GM12874 (cell line): ENCODE results near the gene ZBTB25.

Source experiments
- TF ChIP-seq, protein P1 (sequence below): IDR thresholded peaks from 2 replicates; pipeline ENCODE4 v1.5.1; 2011; ENCODE audit warnings: low read depth, mild to moderate bottlenecking, control low read depth, low read length, moderate library complexity; ENCODE audit not compliant: insufficient read depth

Gene ZBTB25

DNA sequence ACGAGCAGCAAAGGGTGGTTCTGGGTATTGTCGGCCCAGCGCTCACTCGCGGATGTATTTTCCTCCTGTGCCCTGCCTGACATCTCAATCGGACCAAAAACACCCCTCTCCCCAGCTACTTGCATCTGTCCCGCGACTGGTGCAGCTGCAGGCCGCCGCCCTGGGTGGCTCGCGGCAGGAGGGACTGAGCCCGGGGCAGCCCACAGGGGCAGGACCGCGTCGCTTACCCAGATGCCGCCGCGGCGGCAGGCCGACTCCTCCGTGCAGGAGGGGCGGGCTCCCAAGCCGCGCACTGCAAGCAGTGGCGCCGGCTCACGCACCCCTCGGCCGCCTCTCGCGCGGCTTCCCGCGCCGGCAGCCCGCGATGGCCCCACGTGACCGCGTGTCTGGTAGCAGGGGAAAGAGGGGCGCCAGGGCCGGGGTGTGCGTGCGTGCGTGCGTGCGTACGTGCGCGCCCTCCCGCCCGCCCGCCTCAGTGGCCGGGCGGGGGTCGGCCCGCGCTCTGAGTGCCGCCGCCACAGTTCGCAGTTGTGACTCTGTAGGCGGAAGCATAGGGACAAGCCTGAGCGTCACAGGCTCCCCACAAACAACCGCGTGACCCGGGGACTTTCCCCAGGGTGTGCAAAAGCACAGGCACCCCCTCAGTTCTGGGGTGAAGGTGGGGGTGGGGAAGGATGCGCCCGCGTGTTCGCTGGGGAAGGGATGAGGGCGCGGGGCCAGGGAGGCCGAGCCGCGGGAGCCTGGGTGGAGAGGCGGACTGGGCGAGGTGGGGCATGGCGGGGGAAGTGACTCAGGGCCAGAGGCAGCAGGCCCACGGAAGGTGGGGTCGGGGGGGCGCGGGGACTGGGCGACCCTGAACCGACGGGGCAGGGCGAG, at the start of gene ZBTB25:
Gene ZBTB25 (minus strand): TSS at position 405 of the 876 bp plus-strand sequence. CDS start 13,305 bp downstream, outside the sequence.
- TF ChIP-seq, protein P1, sequence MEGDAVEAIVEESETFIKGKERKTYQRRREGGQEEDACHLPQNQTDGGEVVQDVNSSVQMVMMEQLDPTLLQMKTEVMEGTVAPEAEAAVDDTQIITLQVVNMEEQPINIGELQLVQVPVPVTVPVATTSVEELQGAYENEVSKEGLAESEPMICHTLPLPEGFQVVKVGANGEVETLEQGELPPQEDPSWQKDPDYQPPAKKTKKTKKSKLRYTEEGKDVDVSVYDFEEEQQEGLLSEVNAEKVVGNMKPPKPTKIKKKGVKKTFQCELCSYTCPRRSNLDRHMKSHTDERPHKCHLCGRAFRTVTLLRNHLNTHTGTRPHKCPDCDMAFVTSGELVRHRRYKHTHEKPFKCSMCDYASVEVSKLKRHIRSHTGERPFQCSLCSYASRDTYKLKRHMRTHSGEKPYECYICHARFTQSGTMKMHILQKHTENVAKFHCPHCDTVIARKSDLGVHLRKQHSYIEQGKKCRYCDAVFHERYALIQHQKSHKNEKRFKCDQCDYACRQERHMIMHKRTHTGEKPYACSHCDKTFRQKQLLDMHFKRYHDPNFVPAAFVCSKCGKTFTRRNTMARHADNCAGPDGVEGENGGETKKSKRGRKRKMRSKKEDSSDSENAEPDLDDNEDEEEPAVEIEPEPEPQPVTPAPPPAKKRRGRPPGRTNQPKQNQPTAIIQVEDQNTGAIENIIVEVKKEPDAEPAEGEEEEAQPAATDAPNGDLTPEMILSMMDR, result no peak

- TF ChIP-seq, protein P1, result no peak
Measured at GRCh38 chr14:64550621-64551333, 47.1 kb upstream of the ZBTB25 start.

- TF ChIP-seq, protein P1, result no peak
Measured at GRCh38 chr14:64549791-64550620, 46.4 kb upstream of the ZBTB25 start, which contains the start of gene PPP1R36. Gene PPP1R36 (plus strand): TSS chr14:64549961. CDS start chr14:64549998, 37 bp downstream.

DNA sequence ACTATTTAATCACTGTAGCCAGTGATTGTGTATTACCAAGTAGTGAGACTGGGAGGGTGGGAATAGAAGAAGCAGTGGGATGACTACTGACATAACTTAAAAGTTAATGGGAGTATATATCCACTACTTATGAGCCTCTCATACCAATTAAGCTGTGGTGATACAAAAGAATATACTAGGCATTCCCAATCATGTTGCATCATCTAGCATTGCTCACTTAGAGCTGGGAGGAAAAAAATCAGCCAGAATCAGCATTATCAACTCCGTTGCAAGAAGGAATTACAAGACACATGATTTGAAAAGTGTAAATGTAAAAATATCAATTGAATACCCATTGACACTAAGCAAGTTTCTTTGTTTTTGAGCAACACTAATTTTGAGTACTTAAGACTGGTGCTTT, 45.4 kb upstream of the ZBTB25 start:
- TF ChIP-seq, protein P1, result no peak

DNA sequence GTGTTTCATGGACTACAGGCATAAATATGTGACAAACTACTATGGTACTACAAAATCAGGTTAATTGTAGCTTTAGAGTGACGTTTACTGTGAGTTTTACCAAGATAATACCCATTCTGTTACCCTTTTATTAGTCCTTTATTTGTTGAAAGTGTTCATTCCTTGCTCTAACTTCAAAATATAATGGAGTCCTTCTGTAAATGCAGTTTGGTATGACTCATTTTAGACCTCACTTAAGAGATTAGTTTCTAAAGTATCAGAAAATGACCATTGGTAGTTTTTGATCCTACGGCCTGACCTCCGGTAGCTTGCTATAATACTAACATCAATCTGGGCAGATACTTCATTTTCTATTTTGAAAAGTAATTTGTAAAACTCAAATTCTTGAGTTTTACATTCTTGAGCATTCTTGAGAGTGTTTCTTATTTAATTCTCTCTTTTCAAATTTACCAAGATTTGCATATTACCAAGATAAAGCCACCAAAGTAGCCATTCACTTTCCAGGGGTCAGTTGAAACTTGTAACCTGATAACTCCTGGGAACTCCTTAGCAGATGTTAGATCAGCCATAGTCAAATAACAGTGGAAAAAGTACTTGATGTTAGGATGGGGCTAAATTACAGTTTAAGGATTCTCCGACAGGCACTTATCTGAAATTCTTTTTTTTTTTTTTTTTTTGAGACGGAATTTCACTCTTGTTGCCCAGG, 41.1 kb upstream of the ZBTB25 start:
- TF ChIP-seq, protein P1, result no peak

DNA sequence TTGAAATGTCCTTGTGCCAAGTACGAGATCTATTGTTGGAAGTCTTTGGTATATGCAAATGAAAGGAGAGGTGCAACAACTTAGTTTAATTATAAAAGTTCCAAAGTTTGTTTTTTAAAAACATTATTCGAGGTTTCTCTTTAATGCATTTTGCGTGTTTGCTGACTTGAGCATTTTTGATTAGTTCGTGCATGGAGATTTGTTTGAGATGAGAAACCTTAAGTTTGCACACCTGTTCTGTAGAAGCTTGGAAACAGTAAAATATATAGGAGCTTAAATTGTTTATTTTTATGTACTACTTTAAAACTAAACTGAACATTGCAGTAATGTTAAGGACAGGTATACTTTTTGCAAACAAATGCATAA, 39.2 kb upstream of the ZBTB25 start:
- TF ChIP-seq, protein P1, result no peak
